A673 (cell line): Measurements from ENCODE around the gene C9orf153.

Source experiments
- EZH2 ChIP-seq: fragments of 200-600 bp; sonication (generic); IDR thresholded peaks from 2 replicates; pipeline ENCODE4 v1.6.1; 2017; ENCODE audit warnings: borderline replicate concordance, low read depth, mild to moderate bottlenecking, mixed read lengths, antibody characterized with exemption, low read length; ENCODE audit not compliant: poor library complexity, severe bottlenecking
- TF ChIP-seq, protein P1 (sequence below): fragments of 300-800, 200-600 bp; sonication (generic); conservative IDR thresholded peaks from 2 replicates; pipeline ENCODE4 v1.5.1; 2017; ENCODE audit warnings: low read depth, mild to moderate bottlenecking, antibody characterized with exemption, low read length, moderate library complexity, mixed read lengths

DNA sequence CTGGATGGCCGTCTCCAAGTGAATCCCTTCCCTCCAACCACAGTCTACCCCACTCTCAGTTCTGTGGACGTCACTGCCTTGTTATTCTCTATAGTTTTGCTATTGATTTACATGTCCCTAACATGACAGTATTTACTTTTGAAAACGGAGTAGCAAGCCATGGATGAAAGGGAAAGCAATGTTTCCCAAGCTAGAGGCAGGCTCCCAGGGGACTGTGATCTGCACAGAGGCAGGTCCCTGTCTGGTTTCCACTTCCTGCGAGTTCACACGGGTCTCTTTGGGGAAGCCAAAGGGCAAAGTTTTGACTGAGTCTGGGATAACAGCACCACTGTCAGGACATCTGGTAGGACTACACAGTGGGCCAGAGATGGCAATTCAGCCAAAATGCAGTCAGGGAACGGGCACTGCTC is 12.7 kb downstream of the C9orf153 start:
- TF ChIP-seq, protein P1, sequence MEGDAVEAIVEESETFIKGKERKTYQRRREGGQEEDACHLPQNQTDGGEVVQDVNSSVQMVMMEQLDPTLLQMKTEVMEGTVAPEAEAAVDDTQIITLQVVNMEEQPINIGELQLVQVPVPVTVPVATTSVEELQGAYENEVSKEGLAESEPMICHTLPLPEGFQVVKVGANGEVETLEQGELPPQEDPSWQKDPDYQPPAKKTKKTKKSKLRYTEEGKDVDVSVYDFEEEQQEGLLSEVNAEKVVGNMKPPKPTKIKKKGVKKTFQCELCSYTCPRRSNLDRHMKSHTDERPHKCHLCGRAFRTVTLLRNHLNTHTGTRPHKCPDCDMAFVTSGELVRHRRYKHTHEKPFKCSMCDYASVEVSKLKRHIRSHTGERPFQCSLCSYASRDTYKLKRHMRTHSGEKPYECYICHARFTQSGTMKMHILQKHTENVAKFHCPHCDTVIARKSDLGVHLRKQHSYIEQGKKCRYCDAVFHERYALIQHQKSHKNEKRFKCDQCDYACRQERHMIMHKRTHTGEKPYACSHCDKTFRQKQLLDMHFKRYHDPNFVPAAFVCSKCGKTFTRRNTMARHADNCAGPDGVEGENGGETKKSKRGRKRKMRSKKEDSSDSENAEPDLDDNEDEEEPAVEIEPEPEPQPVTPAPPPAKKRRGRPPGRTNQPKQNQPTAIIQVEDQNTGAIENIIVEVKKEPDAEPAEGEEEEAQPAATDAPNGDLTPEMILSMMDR = peak; percentile 22; the same call in 1 of the 2 replicates
- no peak for TF ChIP-seq EZH2
